Upper lobe of right lung (tissue), 1 donor: ENCODE data around the gene OGFOD3. TPM values are rescaled to one million over a fixed set of nuclear protein-coding genes. Genes with fewer than 3 reads are reported as not detected.
A peak's percentile ranks its signal among the peaks of the same experiment; 100 is the strongest.

ENCODE experiments used
- ATAC-seq: fragments of 200-7000 bp; cut with Tn5 transposase; one replicate; pipeline ENCODE4 v1.9.1; 2020; ENCODE audit warnings: mild to moderate bottlenecking, moderate library complexity
- DNase-seq: peaks from one replicate; pipeline ENCODE4 v3.0.0-alpha.2; 2020
- H3K27ac ChIP-seq: fragments of 200-600 bp; one replicate; pipeline ENCODE4 v1.8.0; 2022
- H3K27me3 ChIP-seq: fragments of 200-600 bp; one replicate; pipeline ENCODE4 v1.8.0; 2022; ENCODE audit warnings: mild to moderate bottlenecking
- H3K36me3 ChIP-seq: fragments of 200-600 bp; one replicate; pipeline ENCODE4 v1.8.0; 2022
- H3K4me1 ChIP-seq: fragments of 200-600 bp; one replicate; pipeline ENCODE4 v1.8.0; 2022
- H3K4me3 ChIP-seq: fragments of 200-600 bp; one replicate; pipeline ENCODE4 v1.8.0; 2022; ENCODE audit warnings: mild to moderate bottlenecking
- H3K9me3 ChIP-seq: fragments of 200-600 bp; one replicate; pipeline ENCODE4 v1.8.0; 2022
- CTCF ChIP-seq: fragments of 200-600 bp; IDR thresholded peaks from one replicate; pipeline ENCODE4 v1.8.0; 2022; ENCODE audit warnings: antibody characterized with exemption
- intact Hi-C: fragments of 100-400 bp; cut with DNase I; formaldehyde crosslinking; loops from one replicate; pipeline ENCODE4 v1.11.0; 2022
- total RNA-seq: library from RNA; stranded (reverse); fragmentation: NEBNext Ultra II Directional; extraction: Animal tissue kit (Norgen Biotek cat#: 25700); gene quantifications from one replicate; pipeline ENCODE4 v1.2.1, GENCODE V29; 2021
- donor health status: DM: no; HTN: yes; CAD: no; lungs with severe emphysema.

OGFOD3 gene
- total RNA-seq, 1 donor from 2014 or later, result 32.7 TPM

GRCh38 chr17:82440991-82441627, 22.7 kb upstream of the OGFOD3 start:
- intact Hi-C loops, result no loop called here
- Histone ChIP-seq H3K4me3 (peak overlapping the region; percentile 19), H3K27ac (peak overlapping the region; percentile 24), H3K9me3 (no peaks in the 10 kb centered on the region), H3K27me3 (no peaks in the 10 kb centered on the region), H3K4me1 (peaks cover 12% of the 10 kb centered on the region), H3K36me3 (peaks cover 33% of the 10 kb centered on the region)
- ATAC-seq (peak; percentile 9), DNase-seq (peak; percentile 71)
- no peak for TF ChIP-seq CTCF

- H3K9me3 ChIP-seq, result no peaks in the 10 kb centered on the region
- no peaks in the 10 kb centered on the region for H3K27me3 ChIP-seq
- TF ChIP-seq CTCF, result no peak
- peak; percentile 53 for ATAC-seq
- peak overlapping the region; percentile 24 for H3K27ac ChIP-seq
- intact Hi-C loops, result no loop called here
- H3K4me1 ChIP-seq, result peaks cover 6% of the 10 kb centered on the region
- H3K36me3 ChIP-seq, result peaks cover 33% of the 10 kb centered on the region
- H3K4me3 ChIP-seq, result peak overlapping the region; percentile 19
- peak; percentile 73 for DNase-seq
These were observed 22.1 kb upstream of the OGFOD3 start for GRCh38 chr17:82440469-82440981.

GRCh38 chr17:82439829-82440365, 21.5 kb upstream of the OGFOD3 start:
- intact Hi-C loops, result no loop called here
- TF ChIP-seq CTCF, result no peak
- no peaks in the 10 kb centered on the region for H3K9me3 ChIP-seq
- no peaks in the 10 kb centered on the region for H3K27me3 ChIP-seq
- ATAC-seq (no peak), DNase-seq (no peak)
- H3K4me3 ChIP-seq, result no peak overlapping the region
- H3K36me3 ChIP-seq, result peaks cover 33% of the 10 kb centered on the region
- peak overlapping the region; percentile 24 for H3K27ac ChIP-seq
- no peaks in the 10 kb centered on the region for H3K4me1 ChIP-seq

GRCh38 chr17:82439194-82439828, 20.9 kb upstream of the OGFOD3 start:
- ATAC-seq, result no peak
- no peaks in the 10 kb centered on the region for H3K27me3 ChIP-seq

More at GRCh38 chr17:82439194-82439828, 20.9 kb upstream of the OGFOD3 start:
- TF ChIP-seq CTCF, result no peak
- peaks cover 28% of the 10 kb centered on the region for H3K36me3 ChIP-seq
- H3K9me3 ChIP-seq, result no peaks in the 10 kb centered on the region
- peak; percentile 68 for DNase-seq
- no peak overlapping the region for H3K4me3 ChIP-seq
- H3K27ac ChIP-seq, result no peak overlapping the region
- H3K4me1 ChIP-seq, result no peaks in the 10 kb centered on the region
- intact Hi-C loops, result no loop called here
